ENCODE results near the gene DGKI. TPM values are rescaled to one million over a fixed set of nuclear protein-coding genes. Genes with fewer than 3 reads are reported as not detected.
A peak's percentile ranks its signal among the peaks of the same experiment; 100 is the strongest.

Gene DGKI
- total RNA-seq, 4 donors from 2014 or later: 0.64 to 1.2 (median 1.00) TPM; not detected in 1

DNA sequence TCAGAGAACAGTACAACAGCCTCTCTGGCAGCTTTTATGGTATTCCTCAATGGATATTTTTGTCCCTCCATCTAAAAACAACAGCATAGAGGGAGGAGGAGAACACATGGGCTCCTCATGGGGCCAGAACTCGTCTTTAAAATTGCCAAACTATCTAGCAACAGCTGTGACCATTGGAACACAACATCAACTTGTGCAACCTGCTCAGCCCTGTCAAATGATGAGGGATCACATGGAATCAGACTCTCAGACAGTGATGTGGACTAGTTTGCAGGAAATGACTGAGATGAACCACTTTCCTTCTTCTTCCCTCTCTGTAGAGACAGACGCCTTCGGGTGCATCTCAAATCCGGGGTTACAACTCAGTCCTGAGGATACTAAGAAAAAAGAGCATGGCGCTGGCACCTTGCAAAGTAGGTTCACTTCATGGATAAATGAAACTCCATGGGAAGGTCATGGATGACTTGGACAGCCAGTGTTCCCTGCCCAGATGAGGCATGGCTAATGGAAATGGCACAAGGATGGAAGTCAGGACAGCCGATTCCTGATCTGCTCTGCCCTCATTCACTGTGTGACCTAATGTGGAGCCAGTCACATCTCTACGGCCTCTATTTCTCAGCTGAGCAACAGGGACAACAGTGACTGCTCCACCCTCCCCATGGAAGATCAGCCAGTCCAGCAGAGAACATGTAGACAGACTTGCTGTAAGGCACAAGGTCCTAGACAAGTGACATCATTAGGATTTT, 24.6 kb upstream of the DGKI start:
- DNase-seq: no peak
- Histone ChIP-seq H3K27me3 (no peaks in the 10 kb centered on the region), H3K36me3 (peaks cover 0 to 15% (median 2%) of the 10 kb centered on the region in 4 donors), H3K4me1 (no peaks in the 10 kb centered on the region), H3K27ac (no peak overlapping the region), H3K9me3 (no peaks in the 10 kb centered on the region), H3K4me3 (no peak overlapping the region)
- WGBS, 2 donors (ENCODE audit: low coverage in 1 of 2): 90 to 93% methylated on average over 3 to 7 of the region's 7 CpGs
- in situ Hi-C loops (cut with MboI; ENCODE audit: low pct_ligation_motif_present in 1 of 4, low pct_unique_long_range_greater_than_20kb in 1 of 4, low sequenced_read_pairs in 3 of 4) (loop anchor here in 1 of 4 donors (25.0 kb wide), 1 partner anchor 209 kb away; no protein-coding TSS in a partner anchor), intact Hi-C loops (cut with DNase I; ENCODE audit: low total_unique reads) (no loop called here)
- TF ChIP-seq POLR2A (IDR thresholded peaks at IDR 0.05): no peak
- peak in 1 of 3 donors; percentile 48 for TF ChIP-seq POLR2AphosphoS5 (IDR thresholded peaks at IDR 0.05)

DNA sequence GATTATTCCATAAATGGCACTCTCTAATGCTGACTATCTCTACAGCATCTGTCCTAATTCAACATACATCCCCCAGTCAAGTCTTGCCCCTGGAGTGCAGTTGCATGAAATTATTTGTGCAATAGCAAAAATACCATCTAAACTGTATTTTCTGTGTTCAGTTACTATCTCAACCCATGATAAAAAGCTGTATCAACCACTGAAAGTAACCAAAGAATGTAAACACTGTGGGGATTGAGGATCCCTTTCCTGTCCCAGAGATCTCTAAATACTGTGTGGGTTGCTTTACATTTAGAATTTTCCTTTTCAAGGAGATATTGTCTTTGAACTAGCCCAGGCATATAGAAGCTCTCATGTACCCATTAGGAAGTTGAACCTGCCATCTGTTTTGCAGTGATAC, 23.9 kb upstream of the DGKI start:
- DNase-seq: no peak
- in situ Hi-C loops (cut with MboI; ENCODE audit: low pct_ligation_motif_present in 1 of 4, low pct_unique_long_range_greater_than_20kb in 1 of 4, low sequenced_read_pairs in 3 of 4): loop anchor here in 1 of 4 donors (25.0 kb wide), 1 partner anchor 208 kb away; no protein-coding TSS in a partner anchor
- no peak overlapping the region for H3K4me3 ChIP-seq
- no peak for TF ChIP-seq POLR2AphosphoS5 (IDR thresholded peaks at IDR 0.05)
- TF ChIP-seq, protein P1, sequence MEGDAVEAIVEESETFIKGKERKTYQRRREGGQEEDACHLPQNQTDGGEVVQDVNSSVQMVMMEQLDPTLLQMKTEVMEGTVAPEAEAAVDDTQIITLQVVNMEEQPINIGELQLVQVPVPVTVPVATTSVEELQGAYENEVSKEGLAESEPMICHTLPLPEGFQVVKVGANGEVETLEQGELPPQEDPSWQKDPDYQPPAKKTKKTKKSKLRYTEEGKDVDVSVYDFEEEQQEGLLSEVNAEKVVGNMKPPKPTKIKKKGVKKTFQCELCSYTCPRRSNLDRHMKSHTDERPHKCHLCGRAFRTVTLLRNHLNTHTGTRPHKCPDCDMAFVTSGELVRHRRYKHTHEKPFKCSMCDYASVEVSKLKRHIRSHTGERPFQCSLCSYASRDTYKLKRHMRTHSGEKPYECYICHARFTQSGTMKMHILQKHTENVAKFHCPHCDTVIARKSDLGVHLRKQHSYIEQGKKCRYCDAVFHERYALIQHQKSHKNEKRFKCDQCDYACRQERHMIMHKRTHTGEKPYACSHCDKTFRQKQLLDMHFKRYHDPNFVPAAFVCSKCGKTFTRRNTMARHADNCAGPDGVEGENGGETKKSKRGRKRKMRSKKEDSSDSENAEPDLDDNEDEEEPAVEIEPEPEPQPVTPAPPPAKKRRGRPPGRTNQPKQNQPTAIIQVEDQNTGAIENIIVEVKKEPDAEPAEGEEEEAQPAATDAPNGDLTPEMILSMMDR (IDR thresholded peaks at IDR 0.05): no peak
- TF ChIP-seq EP300 (IDR thresholded peaks at IDR 0.05; ENCODE audit: low read depth): no peak
- TF ChIP-seq POLR2A (IDR thresholded peaks at IDR 0.05): no peak
- no peak overlapping the region for H3K27ac ChIP-seq
- peaks cover 0 to 15% (median 2%) of the 10 kb centered on the region in 4 donors for H3K36me3 ChIP-seq
- no peaks in the 10 kb centered on the region for H3K27me3 ChIP-seq
- intact Hi-C loops (cut with DNase I; ENCODE audit: low total_unique reads): no loop called here
- no peaks in the 10 kb centered on the region for H3K4me1 ChIP-seq
- peaks cover 0 to 4% of the 10 kb centered on the region in 2 donors for H3K9me3 ChIP-seq

DNA sequence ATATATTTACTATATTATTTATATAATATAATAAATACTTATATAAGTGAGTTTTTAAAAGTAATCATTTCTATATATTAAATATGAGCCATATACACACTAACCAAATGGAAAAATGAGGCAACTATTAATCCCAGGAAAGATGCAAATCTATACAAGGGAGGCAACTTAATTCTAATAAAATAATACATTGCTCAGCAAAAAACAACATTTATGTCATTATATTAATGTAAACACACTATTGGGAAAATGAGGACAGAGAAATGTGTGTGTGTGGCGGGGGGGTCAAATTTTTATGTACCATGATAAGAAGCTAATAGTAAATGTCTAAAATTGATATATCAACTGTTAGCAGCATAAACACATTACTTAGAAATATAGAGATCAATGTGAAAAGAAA, 23.3 kb upstream of the DGKI start:
- in situ Hi-C loops (cut with MboI; ENCODE audit: low pct_ligation_motif_present in 1 of 4, low pct_unique_long_range_greater_than_20kb in 1 of 4, low sequenced_read_pairs in 3 of 4): loop anchor here in 1 of 4 donors (25.0 kb wide), 1 partner anchor 208 kb away; no protein-coding TSS in a partner anchor
- Histone ChIP-seq H3K27me3 (no peaks in the 10 kb centered on the region), H3K36me3 (peaks cover 0 to 15% (median 2%) of the 10 kb centered on the region in 4 donors), H3K4me3 (no peak overlapping the region), H3K9me3 (peaks cover 0 to 4% of the 10 kb centered on the region in 2 donors), H3K27ac (no peak overlapping the region), H3K4me1 (no peaks in the 10 kb centered on the region)
- TF ChIP-seq, protein P1 (IDR thresholded peaks at IDR 0.05): no peak
- TF ChIP-seq POLR2A (IDR thresholded peaks at IDR 0.05) (no peak), POLR2AphosphoS5 (IDR thresholded peaks at IDR 0.05) (no peak), EP300 (IDR thresholded peaks at IDR 0.05; ENCODE audit: low read depth) (no peak)
- no peak for DNase-seq
- intact Hi-C loops (cut with DNase I; ENCODE audit: low total_unique reads): no loop called here
- WGBS, 2 donors (ENCODE audit: low coverage in 1 of 2): 97 to 100% methylated on average over 1 of the region's 1 CpG

DNA sequence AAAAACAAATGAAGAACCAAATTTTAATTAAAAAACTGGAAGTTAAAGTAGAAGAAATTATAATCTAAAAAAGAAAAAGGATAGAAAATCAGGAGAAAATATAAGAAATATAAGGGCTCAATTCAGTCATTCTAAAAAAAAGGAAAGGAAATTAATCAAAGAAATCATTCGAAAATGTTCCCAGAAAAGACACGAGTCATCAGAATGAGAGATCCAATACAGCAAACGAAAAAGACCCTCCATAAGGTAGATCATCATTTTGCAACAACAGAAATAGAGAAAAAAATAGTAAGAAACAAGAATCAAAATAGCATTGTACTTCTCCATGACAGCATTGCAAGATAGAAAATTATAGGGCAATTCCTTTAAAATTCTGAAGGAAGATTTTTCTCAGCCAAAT, 22.5 kb upstream of the DGKI start:
- Histone ChIP-seq H3K36me3 (peaks cover 0 to 15% (median 2%) of the 10 kb centered on the region in 4 donors), H3K27me3 (no peaks in the 10 kb centered on the region), H3K4me3 (no peak overlapping the region), H3K9me3 (peaks cover 0 to 4% of the 10 kb centered on the region in 2 donors), H3K4me1 (no peaks in the 10 kb centered on the region), H3K27ac (no peak overlapping the region)
- no peak for DNase-seq
- intact Hi-C loops (cut with DNase I; ENCODE audit: low total_unique reads) (no loop called here), in situ Hi-C loops (cut with MboI; ENCODE audit: low pct_ligation_motif_present in 1 of 4, low pct_unique_long_range_greater_than_20kb in 1 of 4, low sequenced_read_pairs in 3 of 4) (loop anchor here in 1 of 4 donors (25.0 kb wide), 1 partner anchor 207 kb away; no protein-coding TSS in a partner anchor)
- TF ChIP-seq EP300 (IDR thresholded peaks at IDR 0.05; ENCODE audit: low read depth): no peak
- TF ChIP-seq POLR2A (IDR thresholded peaks at IDR 0.05): no peak
- no peak for TF ChIP-seq POLR2AphosphoS5 (IDR thresholded peaks at IDR 0.05)
- TF ChIP-seq, protein P1 (IDR thresholded peaks at IDR 0.05): no peak
- 91 to 94% methylated on average over 3 of the region's 3 CpGs for WGBS, 2 donors (ENCODE audit: low coverage in 1 of 2)
